ENCODE data around the gene TSSC4.

The TSSC4 gene

GRCh38 chr11:2450321-2451041 lies 49.9 kb downstream of the TSSC4 start:
- H3K36me3 ChIP-seq, result peaks cover 6% of the 10 kb centered on the region
- TF ChIP-seq CTCF (IDR thresholded peaks at IDR 0.05), result no peak
- no peaks in the 10 kb centered on the region for H3K9me3 ChIP-seq
- H3K27ac ChIP-seq, result no peak overlapping the region
- H3K4me3 ChIP-seq (ENCODE audit: low read depth in 1 of 2, low read length in 1 of 2), result no peak overlapping the region
- peaks cover 34 to 37% of the 10 kb centered on the region in 2 experiments for H3K4me1 ChIP-seq (ENCODE audit: control insufficient read depth in 1 of 2, insufficient read depth in 1 of 2, low read depth in 1 of 2, low read length in 1 of 2)
- H3K27me3 ChIP-seq, result peaks cover 12% of the 10 kb centered on the region

GRCh38 chr11:2451336-2451735 lies 50.8 kb downstream of the TSSC4 start:
- Histone ChIP-seq H3K27ac (no peak overlapping the region), H3K9me3 (no peaks in the 10 kb centered on the region), H3K27me3 (peaks cover 12% of the 10 kb centered on the region), H3K4me1 (ENCODE audit: control insufficient read depth in 1 of 2, insufficient read depth in 1 of 2, low read depth in 1 of 2, low read length in 1 of 2) (peaks cover 25 to 28% of the 10 kb centered on the region in 2 experiments), H3K4me3 (ENCODE audit: low read depth in 1 of 2, low read length in 1 of 2) (no peak overlapping the region), H3K36me3 (peaks cover 6% of the 10 kb centered on the region)
- TF ChIP-seq CTCF (IDR thresholded peaks at IDR 0.05), result no peak

GRCh38 chr11:2451916-2452315 lies 51.4 kb downstream of the TSSC4 start:
- Histone ChIP-seq H3K27ac (no peak overlapping the region), H3K27me3 (peaks cover 12% of the 10 kb centered on the region), H3K4me1 (ENCODE audit: control insufficient read depth in 1 of 2, insufficient read depth in 1 of 2, low read depth in 1 of 2, low read length in 1 of 2) (peaks cover 20 to 22% of the 10 kb centered on the region in 2 experiments), H3K36me3 (peaks cover 6% of the 10 kb centered on the region), H3K9me3 (no peaks in the 10 kb centered on the region), H3K4me3 (ENCODE audit: low read depth in 1 of 2, low read length in 1 of 2) (no peak overlapping the region)
- no peak for TF ChIP-seq CTCF (IDR thresholded peaks at IDR 0.05)

GRCh38 chr11:2452321-2453012 lies 51.9 kb downstream of the TSSC4 start:
- H3K4me1 ChIP-seq (ENCODE audit: control insufficient read depth in 1 of 2, insufficient read depth in 1 of 2, low read depth in 1 of 2, low read length in 1 of 2), result peaks cover 14 to 17% of the 10 kb centered on the region in 2 experiments
- H3K4me3 ChIP-seq (ENCODE audit: low read depth in 1 of 2, low read length in 1 of 2), result no peak overlapping the region
- no peak overlapping the region for H3K27ac ChIP-seq
- H3K9me3 ChIP-seq, result no peaks in the 10 kb centered on the region
- H3K27me3 ChIP-seq, result peaks cover 12% of the 10 kb centered on the region
- TF ChIP-seq CTCF (IDR thresholded peaks at IDR 0.05), result no peak
- H3K36me3 ChIP-seq, result peaks cover 6% of the 10 kb centered on the region

GRCh38 chr11:2453436-2453835 lies 52.9 kb downstream of the TSSC4 start:
- no peaks in the 10 kb centered on the region for H3K9me3 ChIP-seq
- no peak for TF ChIP-seq CTCF (IDR thresholded peaks at IDR 0.05)
- peaks cover 4 to 7% of the 10 kb centered on the region in 2 experiments for H3K4me1 ChIP-seq (ENCODE audit: control insufficient read depth in 1 of 2, insufficient read depth in 1 of 2, low read depth in 1 of 2, low read length in 1 of 2)
- no peak overlapping the region for H3K4me3 ChIP-seq (ENCODE audit: low read depth in 1 of 2, low read length in 1 of 2)
- H3K27ac ChIP-seq, result no peak overlapping the region
- H3K27me3 ChIP-seq, result peaks cover 12% of the 10 kb centered on the region
- H3K36me3 ChIP-seq, result peaks cover 6% of the 10 kb centered on the region

Data from neutrophil (primary cell).